Osteoblast (primary cell): Measurements from ENCODE around the gene LAMB4. TPM values are rescaled to one million over a fixed set of nuclear protein-coding genes. Genes with fewer than 3 reads are reported as not detected.

Experiments used
- DNase-seq: peaks from one replicate; pipeline ENCODE4 v3.0.0; 2011; ENCODE audit warnings: low spot score, mixed read lengths; ENCODE audit not compliant: insufficient read length; ENCODE audit errors: missing footprints
- H2AFZ ChIP-seq: 2 replicates; pipeline ENCODE4 v1.6.0; 2011; ENCODE audit warnings: mild to moderate bottlenecking, low read length
- H3K27ac ChIP-seq: 2 replicates; pipeline ENCODE4 v1.5.1; 2011; ENCODE audit warnings: mild to moderate bottlenecking, low read depth, low read length, moderate library complexity
- H3K27me3 ChIP-seq: 2 replicates; pipeline ENCODE4 v1.6.0; 2012; ENCODE audit warnings: mild to moderate bottlenecking, control low read depth, inconsistent platforms, low read length, moderate library complexity; ENCODE audit not compliant: insufficient read depth
- H3K36me3 ChIP-seq: 2 replicates; pipeline ENCODE4 v1.5.1; 2011; ENCODE audit warnings: mild to moderate bottlenecking, low read length, control low read depth, moderate library complexity; ENCODE audit not compliant: insufficient read depth
- H3K4me1 ChIP-seq: 2 replicates; pipeline ENCODE4 v1.5.1; 2011; ENCODE audit warnings: mild to moderate bottlenecking, low read length, control low read depth, moderate library complexity; ENCODE audit not compliant: insufficient read depth
- H3K4me2 ChIP-seq: 2 replicates; pipeline ENCODE4 v1.6.0; 2011; ENCODE audit warnings: mild to moderate bottlenecking, low read length; ENCODE audit not compliant: insufficient read depth
- H3K4me3 ChIP-seq: fragments of 200-600 bp; sonication (generic); 3 replicates; pipeline ENCODE4 v1.5.1; 2012; ENCODE audit warnings: mild to moderate bottlenecking, low read length, inconsistent platforms; ENCODE audit not compliant: insufficient read depth
- H3K79me2 ChIP-seq: 2 replicates; pipeline ENCODE4 v1.6.0; 2012; ENCODE audit warnings: mild to moderate bottlenecking, low read length, control low read depth, inconsistent platforms; ENCODE audit not compliant: insufficient read depth
- H3K9me3 ChIP-seq: 2 replicates; pipeline ENCODE4 v1.5.1; 2011; ENCODE audit warnings: low read depth, low read length, control low read depth
- H4K20me1 ChIP-seq: 2 replicates; pipeline ENCODE4 v1.6.0; 2012; ENCODE audit warnings: mild to moderate bottlenecking, low read length, control low read depth; ENCODE audit not compliant: insufficient read depth
- CTCF ChIP-seq: IDR thresholded peaks from 2 replicates; pipeline ENCODE4 v1.5.1; 2011; ENCODE audit warnings: mild to moderate bottlenecking, low read depth, low read length, moderate library complexity; ENCODE audit errors: extremely low read depth
- total RNA-seq: library from RNA; depleted of rRNA; stranded (reverse); fragments of >200 nt; gene quantifications from 2 replicates; pipeline ENCODE4 v1.2.3, GENCODE V29; 2012

The LAMB4 gene
- total RNA-seq, 1 donor, result 0.36 TPM

DNA sequence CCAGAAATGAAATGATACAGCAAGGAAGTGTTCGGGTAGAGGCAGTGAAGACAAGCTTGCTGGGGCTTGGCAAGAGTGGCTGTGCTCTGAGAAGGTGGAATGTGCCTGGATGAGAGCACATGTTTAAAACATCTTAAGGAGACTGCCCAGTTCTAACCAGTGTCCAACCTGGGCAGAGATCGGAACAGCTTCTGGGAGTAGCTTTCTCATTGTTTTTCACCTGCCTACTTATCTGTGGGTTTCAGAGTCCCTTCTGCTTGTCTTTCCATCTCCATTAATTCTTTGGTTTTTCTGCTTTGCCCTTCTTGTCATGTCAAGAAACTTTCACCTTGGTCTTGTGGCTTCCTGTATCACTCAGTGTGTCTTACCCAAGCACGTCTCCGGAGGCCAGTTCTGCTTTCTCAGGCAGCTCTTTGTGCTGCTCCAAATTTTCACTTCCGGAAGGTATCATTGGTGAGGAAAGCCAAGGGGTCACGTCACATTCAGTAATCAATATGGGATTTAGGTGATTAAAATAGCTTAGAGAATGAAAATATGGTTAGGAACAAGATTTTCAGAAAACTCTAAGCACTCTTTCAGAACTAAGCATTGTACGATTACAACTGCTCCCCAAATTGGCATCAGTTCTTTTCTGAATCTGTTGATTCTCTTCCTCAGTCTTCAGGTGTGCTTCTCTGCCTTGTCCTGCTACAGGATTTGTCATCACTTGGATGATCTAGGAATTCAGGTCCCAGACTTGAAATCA is 5.5 kb upstream of the LAMB4 start:
- H3K79me2 ChIP-seq, result no peaks in the 10 kb centered on the region
- H4K20me1 ChIP-seq, result no peaks in the 10 kb centered on the region
- peaks cover 7% of the 10 kb centered on the region for H3K27me3 ChIP-seq
- no peak overlapping the region for H3K4me2 ChIP-seq
- no peak overlapping the region for H3K27ac ChIP-seq
- TF ChIP-seq CTCF, result no peak
- H3K36me3 ChIP-seq, result no peaks in the 10 kb centered on the region
- H3K9me3 ChIP-seq, result no peaks in the 10 kb centered on the region
- H2AFZ ChIP-seq, result no peak overlapping the region
- DNase-seq, result no peak
- H3K4me1 ChIP-seq, result no peaks in the 10 kb centered on the region
- no peak overlapping the region for H3K4me3 ChIP-seq

DNA sequence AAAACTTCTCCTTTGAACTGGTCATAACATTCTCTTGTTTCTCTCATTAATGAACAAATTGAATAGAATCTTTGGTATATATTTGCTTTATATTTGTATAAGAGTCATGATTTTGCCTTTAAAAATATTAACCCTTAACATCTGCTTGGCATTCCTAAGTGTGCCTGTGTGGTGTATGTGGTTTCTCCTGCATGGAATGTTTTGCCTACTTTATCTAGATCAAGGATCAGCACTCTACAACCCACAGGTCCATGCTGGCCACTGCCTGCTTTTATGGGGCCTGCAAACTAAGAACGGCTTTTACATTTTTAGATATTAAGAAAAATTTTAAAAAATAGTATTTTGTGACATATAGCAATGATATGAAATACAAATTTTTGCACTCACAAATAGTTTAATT is 4.3 kb upstream of the LAMB4 start:
- Histone ChIP-seq H3K36me3 (no peaks in the 10 kb centered on the region), H3K27me3 (no peaks in the 10 kb centered on the region), H3K4me1 (no peaks in the 10 kb centered on the region), H4K20me1 (no peaks in the 10 kb centered on the region), H3K4me3 (no peak overlapping the region), H2AFZ (no peak overlapping the region), H3K9me3 (no peaks in the 10 kb centered on the region), H3K4me2 (no peak overlapping the region), H3K79me2 (no peaks in the 10 kb centered on the region), H3K27ac (no peak overlapping the region)
- TF ChIP-seq CTCF, result no peak
- DNase-seq, result no peak

- no peaks in the 10 kb centered on the region for H3K27me3 ChIP-seq
- no peaks in the 10 kb centered on the region for H4K20me1 ChIP-seq
- no peak overlapping the region for H3K4me2 ChIP-seq
- no peaks in the 10 kb centered on the region for H3K9me3 ChIP-seq
- DNase-seq, result no peak
- H3K4me1 ChIP-seq, result no peaks in the 10 kb centered on the region
- H3K36me3 ChIP-seq, result no peaks in the 10 kb centered on the region
- no peak overlapping the region for H2AFZ ChIP-seq
- no peak overlapping the region for H3K4me3 ChIP-seq
- TF ChIP-seq CTCF, result no peak
- no peaks in the 10 kb centered on the region for H3K79me2 ChIP-seq
- H3K27ac ChIP-seq, result no peak overlapping the region
Observed at GRCh38 chr7:108132551-108133265, 2.5 kb upstream of the LAMB4 start.
